ENCODE results near the gene POR.
"Not testable (repeated sequence)": the region's sequence is repeated elsewhere in the genome, so short reads cannot be mapped to it uniquely, and the experiment has no call there.

Gene POR

GRCh38 chr7:76016191-76016947 is 101.4 kb downstream of the POR start:
- no peak overlapping the region for H2AFZ ChIP-seq (ENCODE audit: low read length)
- no peaks in the 10 kb centered on the region for H4K20me1 ChIP-seq (ENCODE audit: insufficient read depth, low read length)
- no peaks in the 10 kb centered on the region for H3K9me2 ChIP-seq (replicated peaks; ENCODE audit: insufficient read depth, low read length)
- no peaks in the 10 kb centered on the region for H3K27me3 ChIP-seq (replicated peaks; ENCODE audit: insufficient read depth, low read length)
- H3K27ac ChIP-seq (ENCODE audit: low read length): no peak overlapping the region
- no peak overlapping the region for H3K4me3 ChIP-seq (ENCODE audit: low read length)
- TF ChIP-seq EZH2phosphoT487 (IDR thresholded peaks at IDR 0.05; ENCODE audit: low read length): no peak
- no peak for TF ChIP-seq EZH2 (optimal IDR thresholded peaks at IDR 0.05; ENCODE audit: low read depth, low read length)
- TF ChIP-seq, protein P1, sequence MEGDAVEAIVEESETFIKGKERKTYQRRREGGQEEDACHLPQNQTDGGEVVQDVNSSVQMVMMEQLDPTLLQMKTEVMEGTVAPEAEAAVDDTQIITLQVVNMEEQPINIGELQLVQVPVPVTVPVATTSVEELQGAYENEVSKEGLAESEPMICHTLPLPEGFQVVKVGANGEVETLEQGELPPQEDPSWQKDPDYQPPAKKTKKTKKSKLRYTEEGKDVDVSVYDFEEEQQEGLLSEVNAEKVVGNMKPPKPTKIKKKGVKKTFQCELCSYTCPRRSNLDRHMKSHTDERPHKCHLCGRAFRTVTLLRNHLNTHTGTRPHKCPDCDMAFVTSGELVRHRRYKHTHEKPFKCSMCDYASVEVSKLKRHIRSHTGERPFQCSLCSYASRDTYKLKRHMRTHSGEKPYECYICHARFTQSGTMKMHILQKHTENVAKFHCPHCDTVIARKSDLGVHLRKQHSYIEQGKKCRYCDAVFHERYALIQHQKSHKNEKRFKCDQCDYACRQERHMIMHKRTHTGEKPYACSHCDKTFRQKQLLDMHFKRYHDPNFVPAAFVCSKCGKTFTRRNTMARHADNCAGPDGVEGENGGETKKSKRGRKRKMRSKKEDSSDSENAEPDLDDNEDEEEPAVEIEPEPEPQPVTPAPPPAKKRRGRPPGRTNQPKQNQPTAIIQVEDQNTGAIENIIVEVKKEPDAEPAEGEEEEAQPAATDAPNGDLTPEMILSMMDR (IDR thresholded peaks at IDR 0.05; ENCODE audit: low read length): no peak
- H3K79me2 ChIP-seq (ENCODE audit: low read length): no peaks in the 10 kb centered on the region
- no peak for DNase-seq
- no peaks in the 10 kb centered on the region for H3F3A ChIP-seq (ENCODE audit: insufficient read depth, low read length)
- H3K9me3 ChIP-seq (replicated peaks; ENCODE audit: insufficient read depth, low read length): no peaks in the 10 kb centered on the region
- no peak overlapping the region for H3K4me2 ChIP-seq (ENCODE audit: low read depth, low read length)
- peaks cover 9% of the 10 kb centered on the region; the same call in 1 of the 2 replicates for H3K4me1 ChIP-seq (ENCODE audit: low read length)
- H3K36me3 ChIP-seq (replicated peaks; ENCODE audit: insufficient read depth, low read length): no peaks in the 10 kb centered on the region
- H3K9ac ChIP-seq (ENCODE audit: low read length): no peak overlapping the region

DNA sequence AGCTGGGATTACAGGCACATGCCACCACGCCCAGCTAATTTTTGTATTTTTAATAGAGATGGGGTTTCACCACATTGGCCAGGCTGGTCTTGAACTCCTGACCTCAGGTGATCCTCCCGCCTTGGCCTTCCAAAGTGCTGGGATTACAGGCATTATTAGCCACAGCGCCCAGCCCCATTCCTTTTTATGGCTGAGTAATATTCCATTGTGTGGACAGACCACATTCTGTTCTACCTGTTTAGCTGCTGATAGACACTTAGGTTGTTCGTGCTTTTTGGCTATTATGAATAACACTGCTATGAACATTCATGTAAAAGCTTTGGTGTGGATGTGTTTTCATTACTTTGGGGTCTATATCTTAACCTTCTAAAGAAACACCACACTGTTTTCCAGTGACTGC is 103.6 kb downstream of the POR start:
- H3K27ac ChIP-seq (ENCODE audit: low read length); H3K9ac ChIP-seq (ENCODE audit: low read length); H3K4me1 ChIP-seq (ENCODE audit: low read length); H3K9me2 ChIP-seq (replicated peaks; ENCODE audit: insufficient read depth, low read length); H3K27me3 ChIP-seq (replicated peaks; ENCODE audit: insufficient read depth, low read length); DNase-seq; H4K20me1 ChIP-seq (ENCODE audit: insufficient read depth, low read length); H3K36me3 ChIP-seq (replicated peaks; ENCODE audit: insufficient read depth, low read length); H3F3A ChIP-seq (ENCODE audit: insufficient read depth, low read length); H2AFZ ChIP-seq (ENCODE audit: low read length); H3K79me2 ChIP-seq (ENCODE audit: low read length); H3K4me3 ChIP-seq (ENCODE audit: low read length); H3K9me3 ChIP-seq (replicated peaks; ENCODE audit: insufficient read depth, low read length); H3K4me2 ChIP-seq (ENCODE audit: low read depth, low read length): not testable (repeated sequence)

GRCh38 chr7:76020031-76020714 is 105.2 kb downstream of the POR start:
- peak overlapping the region; percentile 15; the same call in 1 of the 2 replicates for H3K4me2 ChIP-seq (ENCODE audit: low read depth, low read length)
- no peak overlapping the region for H3K4me3 ChIP-seq (ENCODE audit: low read length)
- peaks cover 9% of the 10 kb centered on the region; the same call in 1 of the 2 replicates for H3K4me1 ChIP-seq (ENCODE audit: low read length)
- H3K9ac ChIP-seq (ENCODE audit: low read length): no peak overlapping the region
- H4K20me1 ChIP-seq (ENCODE audit: insufficient read depth, low read length): no peaks in the 10 kb centered on the region
- H3K9me2 ChIP-seq (replicated peaks; ENCODE audit: insufficient read depth, low read length): no peaks in the 10 kb centered on the region
- no peaks in the 10 kb centered on the region for H3F3A ChIP-seq (ENCODE audit: insufficient read depth, low read length)
- peak; percentile 51 for DNase-seq
- H3K27me3 ChIP-seq (replicated peaks; ENCODE audit: insufficient read depth, low read length): no peaks in the 10 kb centered on the region
- no peak overlapping the region for H2AFZ ChIP-seq (ENCODE audit: low read length)
- H3K79me2 ChIP-seq (ENCODE audit: low read length): no peaks in the 10 kb centered on the region
- H3K27ac ChIP-seq (ENCODE audit: low read length): no peak overlapping the region
- H3K9me3 ChIP-seq (replicated peaks; ENCODE audit: insufficient read depth, low read length): no peaks in the 10 kb centered on the region
- TF ChIP-seq, protein P1 (IDR thresholded peaks at IDR 0.05; ENCODE audit: low read length): peak; percentile 97
- no peak for TF ChIP-seq EZH2phosphoT487 (IDR thresholded peaks at IDR 0.05; ENCODE audit: low read length)
- no peaks in the 10 kb centered on the region for H3K36me3 ChIP-seq (replicated peaks; ENCODE audit: insufficient read depth, low read length)
